ENCODE results near the gene CES3.

CES3 gene

DNA sequence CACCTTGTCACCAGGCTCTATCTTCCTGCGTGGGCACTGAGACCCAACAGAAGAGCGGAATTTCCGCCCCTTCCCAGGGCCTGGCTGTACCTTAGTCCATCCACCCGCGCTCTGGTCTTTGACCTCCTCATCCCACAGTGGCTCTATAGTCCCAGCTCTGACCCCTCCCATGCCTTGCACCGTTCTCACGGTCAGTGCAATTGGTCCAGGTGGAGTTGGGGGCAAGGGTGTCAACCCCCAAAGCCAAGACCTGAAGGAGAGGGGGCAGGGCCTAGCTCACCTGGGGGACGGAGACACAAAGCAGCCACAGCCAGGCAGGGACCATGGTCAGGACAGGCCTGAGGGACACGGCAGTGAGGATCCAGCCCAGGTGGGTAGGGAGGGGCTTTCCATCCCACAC lies 43.3 kb upstream of the CES3 start:
- DNase-seq (ENCODE audit: extremely low read depth, low read depth) = no peak
- TF ChIP-seq CTCF (IDR thresholded peaks at IDR 0.05; ENCODE audit: low read depth, low read length) = no peak

- no peak for TF ChIP-seq CTCF (IDR thresholded peaks at IDR 0.05; ENCODE audit: low read depth, low read length)
- DNase-seq (ENCODE audit: extremely low read depth, low read depth) = no peak
Observed at GRCh38 chr16:66918355-66918754, 42.7 kb upstream of the CES3 start.

DNA sequence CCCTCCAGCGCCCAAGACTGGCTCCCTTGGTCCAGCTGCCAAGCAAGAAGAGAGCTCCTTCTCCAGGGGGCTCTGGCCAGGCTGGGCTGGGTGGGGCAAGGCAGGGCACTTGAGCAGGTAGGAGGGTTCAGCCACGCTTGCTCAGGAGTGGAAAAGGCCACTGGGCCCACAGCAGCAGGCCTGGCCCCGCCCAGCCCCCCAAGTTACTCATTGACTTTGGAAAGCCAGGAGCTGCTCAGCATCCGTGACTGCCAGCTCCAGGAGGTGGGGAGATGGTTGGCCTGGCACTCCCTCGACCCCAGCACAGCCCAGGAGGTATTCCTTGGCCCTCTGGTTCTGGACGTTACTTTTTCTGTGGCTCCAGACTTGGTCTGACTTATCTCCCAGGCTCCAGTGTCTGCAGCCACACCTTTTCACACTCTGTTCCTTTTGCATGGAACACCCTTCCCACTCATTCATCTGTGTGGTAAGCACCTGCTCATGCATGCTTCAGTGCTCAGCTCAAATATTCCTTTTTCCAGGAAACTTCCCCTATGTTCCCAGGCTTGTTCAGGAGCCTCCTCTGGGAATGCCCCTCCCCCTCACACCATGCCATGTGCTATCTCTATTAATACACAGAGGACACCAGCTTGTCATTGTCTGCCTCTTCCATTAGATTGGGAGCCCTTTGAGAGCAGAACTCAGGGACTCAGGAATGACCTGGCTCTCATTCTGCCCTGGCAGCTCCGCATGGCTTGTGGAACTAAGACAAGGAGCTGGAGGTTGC lies 42.1 kb upstream of the CES3 start, which contains the start of gene CDH16:
Gene CDH16, minus strand, starts transcription at position 83 of the 766 bp plus-strand sequence. CDS start 820 bp downstream, outside the sequence.
- no peak for DNase-seq (ENCODE audit: extremely low read depth, low read depth)

DNA sequence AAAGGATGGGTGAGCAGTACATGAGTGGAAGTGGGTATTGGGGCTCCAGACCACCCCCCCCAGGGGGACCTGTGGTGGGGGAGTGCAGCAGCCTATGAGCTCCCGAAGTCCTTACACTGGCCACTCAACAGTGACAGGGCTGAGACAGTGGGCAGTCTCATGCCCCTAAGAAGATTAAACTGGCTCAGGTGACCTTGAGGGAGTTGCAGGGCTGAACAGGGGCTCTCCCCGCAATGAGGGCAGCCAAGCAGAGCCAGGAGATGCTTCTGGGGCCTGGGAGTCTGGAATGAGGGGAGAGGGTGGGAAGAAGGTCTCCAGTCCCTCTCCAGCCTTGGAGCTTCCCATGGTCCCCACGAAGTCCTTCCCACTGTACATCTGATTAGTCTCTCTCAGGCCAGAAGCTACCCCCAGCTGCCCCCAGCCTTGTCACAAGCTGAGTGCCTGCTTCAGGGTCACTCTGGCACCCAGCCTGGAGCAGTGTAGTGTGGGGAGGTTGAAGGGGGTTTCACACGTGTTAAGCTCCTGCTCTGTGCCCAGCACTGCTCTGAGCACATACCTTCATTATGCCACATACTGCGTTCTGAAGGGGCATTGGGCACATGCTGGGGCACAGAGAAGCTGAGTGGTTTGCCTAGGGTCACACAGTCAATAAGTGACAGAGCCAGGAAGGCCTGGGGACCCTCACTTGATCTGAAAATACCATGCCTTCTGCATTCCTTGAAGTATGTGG lies 41.3 kb upstream of the CES3 start:
- no peak for TF ChIP-seq CTCF (IDR thresholded peaks at IDR 0.05; ENCODE audit: low read depth, low read length)
- DNase-seq (ENCODE audit: extremely low read depth, low read depth) = no peak

More for the DNA sequence above, 42.1 kb upstream of the CES3 start, which contains the start of gene CDH16:
- no peak for TF ChIP-seq CTCF (IDR thresholded peaks at IDR 0.05; ENCODE audit: low read depth, low read length)

- no peak for DNase-seq (ENCODE audit: extremely low read depth, low read depth)
- TF ChIP-seq CTCF (IDR thresholded peaks at IDR 0.05; ENCODE audit: low read depth, low read length) = no peak
Observed at GRCh38 chr16:66920299-66920590, 40.8 kb upstream of the CES3 start.

GRCh38 chr16:66920924-66921680 lies 40.0 kb upstream of the CES3 start:
- no peak for TF ChIP-seq CTCF (IDR thresholded peaks at IDR 0.05; ENCODE audit: low read depth, low read length)
- DNase-seq (ENCODE audit: extremely low read depth, low read depth) = no peak
